Limb (tissue), 2 donors: Measurements from ENCODE around the gene DNAJC15.
A peak's percentile ranks its signal among the peaks of the same experiment; 100 is the strongest.
"Not testable (repeated sequence)": the region's sequence is repeated elsewhere in the genome, so short reads cannot be mapped to it uniquely, and the experiment has no call there.

Experiments
- DNase-seq, 2 donors: peaks; one replicate each; pipeline ENCODE4 v3.0.0-alpha.2; 2016; ENCODE audit errors: extremely low spot score in 2 of 2

The DNAJC15 gene

DNA sequence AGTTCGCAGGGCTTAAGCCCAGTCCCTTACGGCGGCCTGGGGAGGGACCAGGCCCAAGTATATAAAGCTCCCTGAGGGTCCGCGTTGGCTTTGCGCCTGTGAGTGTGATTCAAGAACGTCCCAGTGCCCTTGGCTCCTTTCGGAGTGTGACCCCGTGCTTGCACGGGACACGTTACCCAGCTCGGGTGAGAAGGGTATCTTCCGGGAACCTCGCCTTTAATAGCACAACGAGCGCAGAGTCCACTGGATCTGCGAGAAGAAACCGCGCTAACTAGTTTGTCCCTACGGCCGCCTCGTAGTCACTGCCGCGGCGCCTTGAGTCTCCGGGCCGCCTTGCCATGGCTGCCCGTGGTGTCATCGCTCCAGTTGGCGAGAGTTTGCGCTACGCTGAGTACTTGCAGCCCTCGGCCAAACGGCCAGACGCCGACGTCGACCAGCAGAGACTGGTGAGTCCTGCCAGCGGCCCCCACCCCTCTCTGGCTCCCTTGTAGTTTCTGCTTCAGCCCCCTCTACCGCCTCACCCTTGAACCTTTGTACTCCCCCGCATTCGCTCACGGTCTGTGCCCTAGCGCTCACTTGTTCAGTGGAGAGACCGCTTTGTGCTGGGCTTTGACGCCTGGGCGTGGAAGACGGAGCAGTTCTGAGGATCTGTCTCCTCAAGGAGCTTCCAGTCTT lies at the start of gene DNAJC15:
DNAJC15 (plus strand) TSS at position 298 of the 675 bp plus-strand sequence; CDS start at position 339, 41 bp downstream.
- peak; percentile 87 to 91 for DNase-seq

DNA sequence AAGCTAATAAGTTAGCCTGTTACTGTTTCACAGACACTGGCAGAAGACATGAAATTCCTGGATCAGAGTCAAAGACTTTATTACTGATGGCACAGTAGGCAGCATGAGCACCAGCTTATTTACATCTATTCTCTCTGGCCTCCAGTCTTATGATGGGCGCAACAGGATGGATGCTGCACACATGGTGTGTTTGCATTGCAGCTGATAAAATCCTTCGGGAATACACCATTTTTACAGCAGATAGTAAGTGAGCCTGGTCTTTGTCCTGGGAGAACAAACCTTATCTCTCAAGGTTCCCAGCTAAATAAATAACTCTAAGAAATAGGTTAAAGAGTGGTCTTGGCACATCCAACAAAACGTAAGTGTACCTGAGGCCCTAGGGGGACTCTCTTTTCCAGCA lies 47.3 kb upstream of the DNAJC15 start:
- no peak for DNase-seq

DNA sequence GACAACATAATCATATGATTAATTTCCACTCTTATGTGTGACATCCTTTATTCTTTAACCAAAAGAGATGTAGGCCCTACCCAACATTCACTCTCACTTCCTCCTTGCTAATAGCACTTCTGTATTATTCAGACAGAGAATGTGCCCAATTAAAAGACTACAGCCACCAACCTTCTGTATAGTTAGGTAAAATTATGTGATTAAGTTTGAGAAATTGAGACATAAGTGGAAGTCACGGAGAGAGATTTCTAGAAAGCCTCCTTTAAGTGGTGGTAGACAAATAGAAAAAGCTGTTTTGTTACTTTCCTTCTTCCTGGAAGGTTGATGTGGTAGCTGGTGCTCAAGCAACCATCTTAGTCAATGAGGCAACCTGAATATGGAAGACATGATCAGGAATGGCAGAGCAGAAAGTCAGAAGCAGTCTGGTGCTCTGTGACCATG lies 46.1 kb upstream of the DNAJC15 start:
- no peak for DNase-seq

DNA sequence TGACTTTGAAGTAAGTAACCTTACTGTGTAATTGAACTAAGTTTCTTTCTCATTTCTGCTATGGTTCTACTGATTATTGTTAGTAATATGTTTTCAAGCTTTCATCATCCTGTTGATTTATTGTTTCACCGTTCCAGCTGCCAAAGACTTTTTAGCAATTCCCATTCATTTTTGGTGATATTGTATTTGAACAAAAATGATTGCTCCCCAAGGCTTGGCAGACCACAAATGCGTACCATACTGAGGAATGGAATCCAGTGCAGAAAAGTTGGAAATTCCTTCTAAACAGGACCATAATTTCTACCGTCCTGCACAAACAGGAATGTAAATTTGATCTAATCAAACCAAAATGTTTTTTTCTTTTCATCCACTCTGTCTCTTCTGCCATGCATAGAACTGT lies 42.1 kb upstream of the DNAJC15 start:
- no peak for DNase-seq

DNA sequence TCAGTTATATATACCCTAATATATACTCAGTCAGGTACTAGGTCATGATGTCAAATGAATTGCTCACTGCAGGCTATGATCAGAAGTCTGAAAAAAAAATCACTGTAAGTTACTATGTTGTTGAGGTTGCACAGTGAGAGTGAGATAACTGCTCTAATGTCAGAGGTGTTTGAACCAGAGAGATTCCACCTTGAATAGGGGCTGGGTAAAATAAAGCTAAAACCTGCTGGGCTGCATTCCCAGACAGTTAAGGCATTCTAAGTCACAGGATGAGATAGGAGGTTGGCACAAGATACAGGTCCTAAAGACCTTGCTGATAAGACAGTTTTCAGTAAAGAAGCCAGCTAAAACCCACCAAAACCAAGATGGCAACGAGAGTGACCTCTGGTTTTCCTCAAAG lies 41.5 kb upstream of the DNAJC15 start:
- DNase-seq, result no peak

DNA sequence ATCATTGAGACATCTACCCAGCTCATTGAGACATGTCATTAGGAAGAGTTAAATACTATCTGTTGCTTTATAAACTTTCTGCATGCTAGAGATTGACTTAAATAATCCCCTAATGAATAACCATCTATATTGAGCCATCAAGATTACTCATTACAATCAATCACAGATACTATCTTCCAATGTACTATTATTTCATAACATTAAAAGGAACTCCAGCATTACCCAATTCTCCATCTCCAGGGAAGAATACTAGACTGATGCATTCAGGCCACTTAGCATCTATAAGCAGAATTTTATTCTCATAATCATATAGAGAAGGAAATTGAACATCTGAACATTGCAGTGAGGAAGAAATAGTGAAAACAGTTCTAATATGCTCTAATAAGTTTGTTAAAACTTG lies 39.4 kb upstream of the DNAJC15 start:
- DNase-seq, result no peak

DNA sequence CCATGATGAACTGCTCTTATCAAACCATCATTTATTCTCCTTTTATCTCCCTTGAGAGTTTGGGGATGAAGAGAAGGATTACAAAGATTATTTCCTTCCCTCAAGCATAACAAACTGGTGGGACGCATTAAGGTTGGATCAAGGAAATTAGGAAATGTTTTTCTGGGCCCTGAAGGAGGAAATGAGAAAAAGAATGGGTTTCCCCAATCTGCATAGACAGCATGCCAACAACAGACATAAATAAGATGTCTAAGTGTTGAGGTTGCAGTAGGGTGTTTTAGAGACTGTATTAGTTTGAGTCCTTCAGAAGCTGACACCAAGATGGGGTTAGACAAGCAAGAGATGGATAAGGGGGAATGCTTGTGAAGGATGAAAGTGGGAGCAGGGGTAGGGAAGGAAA lies 38.7 kb upstream of the DNAJC15 start:
- no peak for DNase-seq

DNA sequence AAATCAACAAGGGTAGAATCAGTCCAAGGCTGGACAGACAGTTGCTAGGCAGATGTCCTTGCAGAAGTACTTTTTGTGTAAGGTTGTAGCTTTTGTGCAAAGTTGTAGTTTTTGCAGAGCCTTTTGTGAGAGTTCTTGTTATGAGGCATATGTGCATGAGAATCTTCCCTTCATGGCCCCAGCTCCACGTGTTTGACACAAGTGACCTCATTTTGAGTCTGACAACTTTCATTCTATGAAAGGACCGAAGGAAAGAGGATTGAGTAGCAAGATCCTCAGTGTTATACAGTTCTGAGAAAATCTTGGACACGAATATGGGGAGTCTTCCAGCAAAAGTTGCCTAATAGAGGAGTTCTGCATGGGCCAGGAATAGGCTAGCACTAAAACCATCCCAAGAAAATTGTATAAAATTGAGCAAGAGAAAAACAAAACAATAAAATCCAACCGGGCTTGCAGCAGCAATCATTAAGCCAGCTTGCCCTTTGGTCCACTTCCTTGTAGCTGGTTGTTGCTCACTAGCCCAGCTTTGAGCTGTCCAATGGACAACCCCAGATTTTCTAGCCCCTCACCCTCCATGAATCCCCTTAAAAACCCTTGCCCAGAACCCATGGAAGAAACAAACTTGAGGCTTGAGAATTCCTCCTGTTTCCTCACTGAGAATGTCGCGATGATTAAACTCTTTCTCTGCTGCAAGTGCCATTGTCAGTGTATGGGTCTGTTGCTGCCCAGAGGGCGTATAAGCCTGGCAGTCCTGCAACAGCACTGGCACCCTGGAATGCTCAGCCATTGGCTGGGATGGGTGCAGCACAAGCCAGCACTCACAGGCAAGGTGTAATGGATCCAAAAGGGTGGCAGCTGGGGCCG lies 37.8 kb upstream of the DNAJC15 start:
- no peak for DNase-seq

DNA sequence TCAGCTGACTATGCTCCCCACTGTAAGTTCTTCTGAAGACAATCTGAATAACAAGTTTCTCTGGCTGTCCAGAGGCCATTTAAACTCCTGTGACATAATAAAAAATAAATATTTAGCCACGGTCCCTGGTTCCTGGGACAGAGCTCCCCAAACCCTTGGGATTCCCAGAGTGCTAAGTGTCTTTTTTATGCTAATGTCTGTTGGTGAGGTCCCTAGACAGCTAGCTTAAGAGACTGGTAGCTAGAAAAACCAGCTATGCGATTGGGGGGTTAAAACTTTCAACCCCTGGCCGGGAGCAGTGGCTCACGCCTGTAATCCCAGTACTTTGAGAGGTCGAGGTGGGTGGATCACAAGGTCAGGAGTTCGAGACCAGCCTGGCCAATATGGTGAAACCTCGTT lies 37.2 kb upstream of the DNAJC15 start:
- no peak for DNase-seq

DNA sequence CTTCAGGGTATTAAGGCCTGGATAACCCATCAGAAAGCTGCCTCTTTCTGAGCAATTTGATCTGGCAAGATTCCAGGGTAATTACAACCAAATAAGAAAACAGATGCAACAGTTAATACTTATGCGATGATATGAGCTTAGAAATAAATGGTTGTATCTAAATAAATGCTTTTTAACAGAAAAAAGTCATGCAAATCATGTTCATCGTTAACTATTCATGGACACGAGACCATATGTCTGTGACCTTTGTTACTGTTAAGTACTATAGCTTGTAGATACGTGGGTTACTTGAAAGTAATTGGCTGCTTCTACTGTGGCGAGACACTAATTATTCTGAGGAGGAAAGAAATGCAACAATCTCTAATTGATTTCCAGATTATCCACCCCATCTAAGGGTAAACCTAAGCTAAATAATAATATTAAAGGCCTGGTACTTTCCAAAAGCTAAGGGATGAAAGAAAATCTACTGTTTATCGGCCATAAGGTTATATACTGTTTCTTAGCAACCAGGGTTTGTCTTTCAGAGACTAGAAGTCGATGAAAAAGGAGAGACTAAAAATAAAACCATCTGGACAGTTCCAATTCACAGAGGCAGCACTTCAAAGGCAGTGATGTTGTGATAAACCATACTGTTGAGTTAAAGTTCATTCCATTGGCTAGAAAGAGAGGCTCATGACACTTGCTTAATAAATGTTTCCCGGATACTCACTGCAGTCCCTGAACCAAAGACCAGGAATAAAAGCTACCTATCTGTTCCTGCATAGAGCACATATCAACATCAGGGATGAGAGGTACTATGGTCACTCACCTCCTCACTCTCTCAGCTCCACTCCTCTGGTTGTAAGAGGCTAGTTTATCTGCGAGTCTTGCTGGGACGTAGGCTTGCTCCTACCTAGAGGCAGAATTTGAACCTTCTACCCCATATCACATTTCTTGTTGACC lies 32.8 kb upstream of the DNAJC15 start:
- peak in 1 of 2 donors; percentile 80 for DNase-seq

DNA sequence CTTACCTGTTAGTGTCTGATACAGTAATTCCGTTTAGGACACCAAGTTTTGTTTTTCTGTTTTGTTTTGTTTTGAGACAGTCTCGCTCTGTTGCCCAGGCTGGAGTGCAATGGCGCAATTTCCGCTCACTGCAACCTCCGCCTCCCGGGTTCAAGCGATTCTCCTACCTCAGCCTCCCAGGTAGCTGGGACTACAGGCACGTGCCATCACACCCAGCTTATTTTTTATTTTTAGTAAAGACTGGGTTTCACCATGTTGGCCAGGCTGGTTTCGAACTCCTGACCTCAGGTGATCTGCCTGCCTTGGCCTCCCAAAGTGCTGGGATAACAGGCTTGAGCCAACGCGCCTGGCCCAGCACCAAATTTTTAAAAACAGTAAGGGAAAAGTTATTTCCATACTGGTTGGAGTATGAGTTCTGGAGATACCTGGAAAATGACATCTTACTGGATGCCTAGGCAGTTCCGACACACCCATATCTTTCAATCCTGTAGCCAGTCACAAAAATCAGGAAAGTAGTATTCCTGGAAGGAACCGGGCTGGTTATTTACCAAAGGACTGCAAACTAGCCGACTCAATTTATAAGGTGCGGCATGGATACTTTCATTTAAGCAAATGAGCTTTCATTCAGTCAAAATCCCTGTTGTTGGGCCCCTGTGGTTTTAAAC lies 32.0 kb upstream of the DNAJC15 start:
- DNase-seq, result not testable (repeated sequence)

DNA sequence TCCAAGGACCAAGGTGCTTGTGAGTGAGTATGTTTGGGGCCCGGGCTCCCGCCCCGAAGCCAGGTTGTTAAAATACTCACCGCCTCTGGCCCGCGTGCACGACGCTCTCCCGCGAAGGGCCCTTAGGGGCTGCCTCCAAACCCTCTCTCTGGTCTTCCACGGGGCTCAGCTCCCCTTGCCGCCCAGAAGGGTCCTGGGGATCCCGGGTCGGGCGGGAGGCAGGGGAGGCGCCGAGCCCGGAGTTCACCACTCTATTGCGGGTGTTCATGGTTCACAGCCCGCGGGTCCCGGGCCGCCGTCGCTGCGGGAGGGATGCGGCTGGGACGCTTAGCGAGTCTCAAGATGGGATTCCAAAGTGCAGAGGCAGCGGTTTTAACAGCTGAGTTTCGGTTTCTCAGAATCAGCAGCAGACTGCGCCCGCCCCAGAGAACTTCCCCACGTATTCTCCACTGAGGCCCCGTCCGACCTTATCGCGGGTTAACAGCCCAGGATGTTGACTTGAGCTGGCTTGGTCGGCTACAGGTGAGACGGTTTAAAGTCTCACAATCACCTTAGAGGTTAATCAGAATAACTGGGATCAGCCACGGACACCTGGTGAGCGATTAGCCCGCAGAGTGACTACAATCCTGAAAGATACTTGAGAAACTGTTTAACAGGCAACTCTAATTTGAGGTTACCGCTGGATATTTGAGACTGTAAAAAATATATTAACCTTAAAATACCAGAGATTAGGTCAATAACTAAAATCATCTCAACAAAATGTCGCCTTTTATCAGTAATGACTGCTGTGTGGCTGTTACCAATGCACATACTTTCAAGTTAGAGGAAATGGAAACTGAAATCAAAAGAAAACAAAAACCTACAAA lies 31.3 kb upstream of the DNAJC15 start, which contains the start of gene EPSTI1:
EPSTI1 (minus strand) TSS at position 344 of the 866 bp plus-strand sequence; CDS start at position 268, 76 bp downstream.
- DNase-seq, result peak; percentile 62 to 73

DNA sequence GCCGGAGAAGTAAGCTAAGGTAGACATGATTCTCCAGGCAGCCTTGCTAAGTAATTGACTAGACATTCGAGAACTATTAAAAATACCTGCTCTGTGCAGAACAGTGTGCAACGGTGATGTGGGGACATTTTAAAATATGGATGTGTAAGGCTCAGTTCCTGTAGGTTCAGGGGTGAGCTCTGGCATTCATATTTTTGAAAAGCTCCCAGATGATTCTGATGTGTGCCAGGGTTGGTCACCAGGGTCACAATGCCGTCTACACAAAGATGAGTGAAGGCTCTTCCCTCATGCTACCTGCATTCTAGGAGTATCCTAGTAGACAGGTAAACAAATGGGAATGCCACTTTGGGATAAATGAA lies 30.6 kb upstream of the DNAJC15 start:
- DNase-seq, result no peak

DNA sequence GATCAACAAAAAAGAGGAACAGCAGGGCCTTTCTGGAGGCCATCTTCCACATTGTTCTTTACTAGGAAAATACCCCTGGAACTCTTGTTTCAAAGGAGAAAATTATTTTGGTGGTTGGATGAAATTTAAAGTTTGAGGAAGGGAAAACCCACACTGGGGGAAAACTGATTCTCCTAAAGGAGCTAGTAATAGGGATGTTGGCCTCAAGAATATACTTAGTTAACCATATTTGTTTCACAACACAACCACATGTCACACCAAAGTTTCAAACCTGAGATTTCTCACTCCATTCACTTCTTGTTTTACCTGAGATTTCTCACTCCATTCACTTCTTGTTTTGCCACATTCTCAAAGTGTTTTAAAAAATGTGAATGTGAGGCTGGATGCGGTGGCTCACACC lies 28.5 kb upstream of the DNAJC15 start:
- no peak for DNase-seq

DNA sequence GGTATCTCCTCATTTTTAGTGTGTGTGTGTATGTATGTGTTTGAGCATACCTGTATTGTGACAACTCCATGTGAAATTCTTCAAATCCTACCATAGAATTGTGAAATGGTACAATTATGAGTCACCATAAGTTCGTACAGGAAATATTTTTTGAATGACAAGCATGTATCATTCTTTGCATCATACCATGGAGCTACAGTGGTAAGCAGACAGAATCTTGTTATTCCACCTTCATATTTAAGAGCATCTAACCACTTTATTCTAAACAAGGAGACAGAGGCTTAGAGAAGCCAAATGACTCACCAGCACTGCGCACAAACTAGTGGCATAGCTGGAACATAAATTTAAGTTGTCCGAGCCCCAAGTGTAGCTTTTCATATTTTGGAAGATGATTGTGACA lies 26.8 kb upstream of the DNAJC15 start:
- DNase-seq, result no peak

DNA sequence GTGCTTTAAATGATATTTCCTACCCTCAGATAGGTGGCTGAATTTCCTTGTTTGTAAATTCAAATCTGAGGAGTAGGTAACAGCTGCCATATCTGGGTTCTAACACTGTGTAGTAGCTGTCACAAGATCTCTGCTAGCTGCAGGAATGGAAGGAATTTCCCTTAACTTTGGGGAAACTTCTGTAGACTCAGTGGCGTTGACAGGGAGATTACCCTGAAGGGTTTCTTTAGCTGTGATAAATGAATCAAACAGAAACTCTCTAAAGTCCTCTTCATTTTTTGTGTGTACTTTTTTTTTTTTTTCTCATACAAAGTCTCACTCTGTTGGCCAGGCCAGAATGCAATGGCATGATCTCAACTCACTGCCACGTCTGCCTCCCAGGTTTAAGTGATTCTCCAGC lies 26.0 kb upstream of the DNAJC15 start:
- DNase-seq, result no peak

DNA sequence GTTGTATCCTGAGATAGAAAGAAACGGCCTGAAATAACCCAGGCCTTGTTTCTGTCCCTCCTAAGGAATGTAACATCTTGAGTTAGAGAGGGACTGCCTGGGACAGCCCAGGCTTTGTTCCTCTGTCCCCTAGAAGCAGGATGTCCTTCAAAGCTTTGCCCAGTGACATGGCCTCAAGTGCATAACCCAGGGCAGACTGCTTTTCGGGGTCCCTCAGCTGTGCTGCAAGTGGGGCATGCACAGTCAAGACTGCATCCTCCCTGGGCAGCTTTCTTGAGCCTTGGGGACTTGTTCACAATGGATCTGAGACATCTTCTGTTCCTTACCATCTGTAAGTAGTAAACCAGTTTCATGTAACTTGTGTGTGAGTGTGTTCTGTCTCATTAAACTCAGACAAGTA lies 23.9 kb upstream of the DNAJC15 start:
- DNase-seq, result no peak

DNA sequence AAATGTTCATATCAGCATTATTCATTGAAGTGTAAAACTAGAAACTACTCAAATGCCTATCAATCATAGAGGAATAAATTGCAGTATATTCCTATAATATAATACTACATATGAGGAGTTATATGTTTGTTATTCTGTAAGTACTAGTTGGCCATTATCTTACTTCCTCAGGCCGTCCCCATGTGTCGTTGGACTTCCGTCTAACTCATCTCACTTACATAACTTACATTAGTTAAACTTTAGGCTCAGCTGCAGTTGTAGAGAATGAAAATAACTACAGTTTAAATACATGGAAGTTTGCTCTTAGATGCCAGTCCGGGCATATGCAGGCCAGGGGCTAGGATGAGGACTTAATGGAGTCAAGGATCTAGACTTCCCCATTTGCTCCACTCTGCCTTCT lies 22.7 kb upstream of the DNAJC15 start:
- DNase-seq, result no peak

DNA sequence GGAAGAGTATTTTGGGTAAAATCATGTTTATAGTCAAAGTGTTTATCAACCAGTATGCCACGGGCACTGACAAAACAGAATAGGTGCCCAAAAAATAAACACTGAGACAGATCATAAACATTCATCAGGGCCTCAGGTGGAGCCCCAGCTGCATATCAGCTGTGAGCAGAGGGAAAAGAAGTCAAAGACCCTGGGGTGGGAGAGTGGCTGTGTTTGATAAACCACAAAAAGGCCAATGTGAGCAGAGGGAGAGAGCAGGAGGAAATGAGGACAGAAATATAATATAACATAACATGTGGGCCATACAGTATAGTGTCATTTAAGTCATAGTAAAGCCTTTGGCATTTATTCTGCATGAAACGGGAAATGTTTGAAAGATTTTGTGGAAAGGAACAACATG lies 21.4 kb upstream of the DNAJC15 start:
- DNase-seq, result no peak

DNA sequence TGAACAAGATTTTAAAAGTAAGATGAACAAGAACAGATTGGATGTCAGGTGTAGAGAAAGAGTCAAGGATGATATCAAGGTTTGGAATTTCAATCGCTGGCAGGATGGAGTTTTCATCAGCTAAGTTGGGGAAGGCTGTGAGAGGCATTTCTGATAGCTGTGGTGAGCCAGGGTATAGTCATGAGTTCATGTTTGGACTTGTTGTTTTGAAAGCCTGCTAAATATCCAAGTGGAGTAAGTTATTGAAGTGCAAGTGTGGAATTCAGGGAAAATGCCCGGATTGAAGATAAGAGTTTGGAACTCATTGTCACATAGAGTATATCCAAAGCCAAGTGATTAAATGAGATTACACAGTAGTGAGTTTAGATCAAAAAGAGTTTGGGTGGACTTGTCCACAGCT lies 20.4 kb upstream of the DNAJC15 start:
- no peak for DNase-seq
